NCI-H146 treated with DMSO at 0.1 percent for 48 hours (cell line): Measurements from ENCODE around the gene NLRP9.
"Not testable (repeated sequence)": the region's sequence is repeated elsewhere in the genome, so short reads cannot be mapped to it uniquely, and the experiment has no call there.

Experiments used
- DNase-seq: peaks from one replicate; lab custom pipeline; 2025; ENCODE audit not compliant: unreplicated experiment; lab: John Stamatoyannopoulos, UW

Gene NLRP9

DNA sequence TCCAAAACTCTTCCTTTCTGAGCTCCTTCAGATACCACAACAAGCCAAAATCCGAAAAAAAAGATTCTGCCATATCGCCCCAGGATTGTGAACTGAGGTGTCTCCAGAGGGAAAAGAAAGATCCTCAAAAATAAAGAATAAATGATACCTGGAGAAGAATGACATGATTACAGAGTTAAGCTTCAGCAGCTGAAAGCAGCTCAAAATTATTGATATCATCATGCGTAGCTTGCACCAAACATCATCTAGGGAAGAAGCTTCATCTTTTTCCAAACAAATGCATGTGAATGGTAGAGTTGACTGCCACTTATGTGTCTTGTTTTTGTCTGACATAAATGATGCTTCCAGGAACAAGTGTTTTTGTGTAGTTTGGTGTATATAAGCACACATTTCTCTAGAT lies at the start of gene NLRP9:
Gene NLRP9, minus strand, starts transcription at position 101 of the 400 bp plus-strand sequence. Its CDS starts 28 bp downstream, at position 73.
- no peak for DNase-seq

- no peak for DNase-seq
These were observed 42.9 kb upstream of the NLRP9 start for GRCh38 chr19:55781112-55781511.

GRCh38 chr19:55778331-55778730 lies 40.1 kb upstream of the NLRP9 start:
- DNase-seq = no peak

GRCh38 chr19:55777528-55777927 lies 39.3 kb upstream of the NLRP9 start:
- DNase-seq = no peak

DNA sequence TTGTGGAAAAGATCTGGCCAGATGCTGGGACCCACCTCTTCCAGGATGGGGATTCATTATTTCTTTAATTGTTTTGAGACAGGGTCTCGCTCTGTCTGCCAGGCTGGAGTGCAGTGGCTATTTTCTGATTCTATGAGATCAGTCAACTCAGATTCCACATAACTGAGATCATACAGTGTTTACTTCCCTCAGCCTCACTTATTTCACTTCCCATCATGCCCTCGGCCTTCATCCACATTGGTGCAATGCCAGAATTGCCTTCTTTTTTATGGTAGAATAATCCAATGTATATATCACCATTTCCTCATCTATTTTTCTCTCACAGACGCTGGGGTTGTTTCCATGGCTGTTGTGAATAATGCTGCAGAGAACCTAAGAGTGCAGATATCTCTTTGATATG lies 31.4 kb upstream of the NLRP9 start:
- not testable (repeated sequence) for DNase-seq

DNA sequence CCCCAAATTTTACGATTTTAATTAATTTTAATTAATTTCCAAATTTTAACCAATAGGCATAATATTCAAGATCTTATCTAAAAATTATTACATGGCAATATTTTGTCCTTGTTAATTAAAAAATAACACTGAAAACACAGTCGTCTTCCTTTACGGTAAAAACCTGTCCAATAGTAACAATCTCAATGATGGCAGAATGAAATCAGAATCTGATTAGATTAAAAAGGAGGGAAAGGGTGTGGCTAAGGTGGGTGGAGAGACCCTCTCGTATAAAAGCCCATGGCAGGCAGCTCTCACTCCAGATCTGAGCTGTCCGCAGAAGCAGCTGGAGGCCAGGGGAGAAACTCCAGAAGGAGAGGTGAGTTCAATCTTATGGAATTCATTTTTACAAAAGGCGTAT lies 30.6 kb upstream of the NLRP9 start, which contains the start of gene RFPL4AL1:
Gene RFPL4AL1, plus strand, starts transcription at position 301 of the 400 bp plus-strand sequence. CDS start 2,687 bp downstream, outside the sequence.
- DNase-seq = not testable (repeated sequence)

GRCh38 chr19:55766466-55766865 lies 28.3 kb upstream of the NLRP9 start:
- DNase-seq = no peak

DNA sequence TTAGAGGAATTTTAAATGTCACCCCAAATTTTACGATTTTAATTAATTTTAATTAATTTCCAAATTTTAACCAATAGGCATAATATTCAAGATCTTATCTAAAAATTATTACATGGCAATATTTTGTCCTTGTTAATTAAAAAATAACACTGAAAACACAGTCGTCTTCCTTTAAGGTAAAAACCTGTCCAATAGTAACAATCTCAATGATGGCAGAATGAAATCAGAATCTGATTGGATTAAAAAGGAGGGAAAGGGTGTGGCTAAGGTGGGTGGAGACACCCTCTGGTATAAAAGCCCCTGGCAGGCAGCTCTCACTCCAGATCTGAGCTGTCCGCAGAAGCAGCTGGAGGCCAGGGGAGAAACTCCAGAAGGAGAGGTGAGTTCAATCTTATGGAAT lies 20.6 kb upstream of the NLRP9 start, which contains the start of gene RFPL4A:
Gene RFPL4A, plus strand, starts transcription at position 301 of the 400 bp plus-strand sequence. CDS start 2,704 bp downstream, outside the sequence.
- DNase-seq = not testable (repeated sequence)

DNA sequence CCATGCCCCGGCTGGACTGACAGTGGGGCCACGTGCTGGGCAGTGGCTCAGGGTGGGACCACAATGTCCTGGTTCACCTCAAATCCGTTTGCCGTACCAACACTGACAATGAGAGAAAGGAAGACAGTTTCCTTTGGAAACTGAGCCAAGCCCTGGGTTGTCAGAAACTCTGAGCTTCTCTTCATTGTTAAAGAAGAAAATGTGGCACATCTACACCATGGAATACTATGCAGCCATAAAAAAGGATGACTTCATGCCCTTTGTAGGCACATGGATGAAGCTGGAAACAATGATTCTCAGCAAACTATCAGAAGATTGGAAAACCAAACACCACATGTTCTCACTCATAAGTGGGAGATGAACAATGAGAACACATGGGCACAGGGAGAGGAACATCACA lies 18.6 kb upstream of the NLRP9 start:
- DNase-seq = not testable (repeated sequence)

- DNase-seq = no peak
These were observed 15.2 kb upstream of the NLRP9 start for GRCh38 chr19:55753401-55753800.

DNA sequence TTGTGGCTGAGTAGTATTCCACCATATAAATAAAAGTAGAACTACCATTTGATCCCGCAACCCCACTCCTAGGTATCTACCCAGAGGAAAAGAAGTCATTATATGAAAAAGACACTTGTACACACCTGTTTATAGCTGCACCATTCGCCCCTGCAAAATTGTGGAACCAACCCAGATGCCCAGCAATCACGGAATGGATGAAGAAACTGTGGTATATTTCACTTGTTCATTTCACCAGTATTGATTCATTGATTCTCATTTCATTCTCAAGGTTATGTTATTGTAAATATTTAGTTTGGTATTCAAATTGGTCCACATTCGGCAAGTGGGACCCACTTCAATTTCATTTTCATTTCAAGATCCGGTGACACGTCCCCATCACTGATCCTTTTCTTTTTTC lies 12.5 kb upstream of the NLRP9 start:
- no peak for DNase-seq

DNA sequence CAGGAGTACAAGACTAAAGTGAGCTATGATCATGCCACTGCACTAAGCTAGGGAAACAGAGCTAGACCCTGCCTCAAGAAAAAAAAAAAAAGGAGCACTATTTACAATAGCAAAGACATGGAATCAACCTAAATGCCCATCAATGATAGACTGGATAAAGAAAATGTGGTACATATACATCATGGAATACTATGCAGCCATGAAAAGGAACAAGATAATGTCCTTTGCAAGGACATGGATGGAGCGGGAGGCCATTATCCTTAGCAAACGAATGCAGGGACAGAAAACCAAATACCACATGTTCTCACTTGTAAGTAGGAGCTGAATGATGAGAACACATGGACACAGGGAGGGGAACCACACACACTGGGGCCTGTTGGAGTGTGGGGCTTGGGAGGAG lies 7.8 kb downstream of the NLRP9 start:
- not testable (repeated sequence) for DNase-seq

DNA sequence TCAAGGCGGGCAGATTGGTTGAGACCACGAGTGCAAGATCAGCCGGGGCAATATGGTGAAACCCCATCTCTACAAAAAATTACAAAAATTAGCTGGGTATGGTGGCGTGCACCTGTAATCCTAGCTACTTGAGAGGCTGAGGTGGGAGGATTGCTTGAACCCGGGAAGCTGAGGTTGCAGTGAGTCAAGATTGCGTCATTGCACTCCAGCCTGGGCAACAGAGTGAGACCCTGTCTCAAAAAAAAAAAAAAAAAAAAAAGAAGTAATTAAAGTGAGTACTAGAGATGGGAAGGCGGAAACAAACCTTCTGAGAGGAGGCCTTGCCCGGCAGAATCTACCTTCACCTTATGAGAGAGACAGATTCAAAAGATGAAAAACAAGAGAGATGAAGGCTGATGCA lies 14.7 kb downstream of the NLRP9 start:
- DNase-seq = no peak

GRCh38 chr19:55720801-55721200 lies 17.4 kb downstream of the NLRP9 start:
- DNase-seq = no peak

DNA sequence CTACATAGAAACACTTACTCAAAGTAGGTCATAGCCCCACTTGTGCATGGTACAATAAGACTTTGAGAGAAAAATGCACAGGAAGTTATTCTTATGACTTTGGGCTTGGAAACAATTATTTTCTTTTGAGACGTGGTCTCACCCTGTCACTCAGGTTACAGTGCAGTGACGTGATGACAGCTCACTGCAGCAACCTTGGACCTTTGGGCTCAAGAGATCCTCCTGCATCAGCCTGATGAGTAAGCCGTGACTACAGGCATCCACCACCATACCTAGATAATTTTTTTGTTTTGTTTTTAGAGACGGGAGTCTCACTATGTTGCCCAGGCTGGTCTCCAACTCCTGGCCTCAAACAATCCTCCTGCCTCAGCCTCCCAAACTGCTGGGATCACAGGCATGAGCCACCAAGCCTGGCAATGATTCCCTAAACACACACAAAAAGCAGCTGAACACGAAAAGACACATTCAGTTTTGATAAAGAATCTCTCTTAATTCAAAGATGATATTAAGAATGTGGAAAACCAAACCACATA lies 17.9 kb downstream of the NLRP9 start:
- no peak for DNase-seq

DNA sequence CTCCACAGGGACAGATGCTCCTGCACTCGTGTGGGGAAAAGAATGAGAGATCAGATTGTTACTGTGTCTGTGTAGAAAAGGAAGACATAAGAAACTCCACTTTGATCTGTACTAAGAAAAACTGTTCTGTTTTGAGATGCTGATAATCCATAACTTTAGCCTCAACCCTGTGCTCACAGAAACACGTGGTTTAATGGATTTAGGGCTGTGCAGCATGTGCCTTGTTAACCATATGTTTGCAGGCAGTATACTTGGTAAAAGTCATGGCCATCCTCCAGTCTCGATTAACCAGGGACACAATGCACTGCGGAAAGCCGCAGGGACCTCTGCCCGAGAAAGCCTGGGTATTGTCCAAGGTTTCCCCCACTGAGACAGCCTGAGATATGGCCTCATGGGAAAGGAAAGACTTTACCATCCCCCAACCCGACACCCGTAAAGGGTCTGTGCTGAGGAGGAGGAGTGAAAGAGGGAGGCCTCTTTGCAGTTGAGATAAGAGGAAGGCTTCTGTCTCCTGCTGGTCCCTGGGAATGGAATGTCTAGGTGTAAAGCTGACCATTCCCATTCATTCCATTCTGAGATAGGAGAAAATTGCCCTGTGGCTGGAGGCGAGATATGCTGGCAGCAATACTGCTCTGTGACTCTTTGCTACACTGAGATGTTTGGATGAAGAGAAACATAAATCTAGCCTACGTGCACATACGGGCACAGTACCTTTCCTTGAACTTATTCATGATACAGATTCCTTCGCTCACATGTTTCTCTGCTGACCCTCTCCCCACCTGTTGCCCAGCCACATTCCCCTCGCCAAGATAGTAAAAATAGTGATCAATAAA lies 20.1 kb downstream of the NLRP9 start:
- not testable (repeated sequence) for DNase-seq

- DNase-seq = no peak
These were observed 21.0 kb downstream of the NLRP9 start for GRCh38 chr19:55717251-55717650.

DNA sequence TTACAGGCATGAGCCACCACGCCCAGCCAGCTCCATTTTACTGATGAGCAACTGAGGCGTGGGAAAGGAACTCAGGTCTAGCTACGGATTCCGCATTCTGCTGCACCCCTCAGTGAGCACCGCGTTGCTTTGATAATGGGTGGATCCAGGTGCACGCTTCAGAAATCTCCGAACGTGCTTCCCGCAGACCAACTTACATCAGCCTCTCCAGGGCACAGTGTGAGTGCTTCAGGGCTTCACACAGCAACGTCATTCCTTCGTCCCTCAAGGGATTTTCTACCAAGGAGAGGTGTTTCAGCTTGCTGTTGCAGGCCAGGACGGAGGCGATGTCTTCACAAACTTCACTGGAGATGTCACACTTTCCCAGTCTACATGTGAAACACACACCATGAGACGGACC lies 21.7 kb downstream of the NLRP9 start:
- no peak for DNase-seq

- no peak for DNase-seq
These were observed 25.2 kb downstream of the NLRP9 start for GRCh38 chr19:55712804-55713631.

- no peak for DNase-seq
These were observed 26.5 kb downstream of the NLRP9 start for GRCh38 chr19:55711719-55712118.

DNA sequence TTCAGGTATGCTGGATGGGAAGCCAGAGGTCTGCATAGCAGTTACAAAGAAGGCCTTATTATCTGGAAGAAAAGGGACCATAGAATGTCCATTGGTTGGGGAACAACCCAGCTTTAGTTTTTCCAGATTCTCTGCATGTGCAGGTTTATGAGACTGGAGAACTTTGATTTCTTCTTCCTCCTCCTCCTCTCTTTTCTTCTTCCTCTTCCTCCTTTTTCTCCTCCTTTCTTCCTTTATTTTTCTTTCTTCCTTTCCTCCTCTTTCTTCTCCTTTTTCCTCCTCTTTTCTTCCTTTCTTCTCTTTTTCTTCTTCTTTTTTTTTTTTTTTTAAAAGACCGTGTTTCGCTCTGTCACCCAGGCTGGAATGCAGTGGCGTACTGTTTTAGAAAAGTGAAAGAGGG lies 32.2 kb downstream of the NLRP9 start:
- no peak for DNase-seq
